GM21825 (cell line): ENCODE data around the gene CLRN3.

Experiments
- ATAC-seq: cut with Tn5 transposase; IDR thresholded peaks from one replicate; pipeline ENCODE4 v1.9.1; 2021; ENCODE audit warnings: mild to moderate bottlenecking, moderate library complexity; ENCODE audit not compliant: unreplicated experiment

The CLRN3 gene, protein sequence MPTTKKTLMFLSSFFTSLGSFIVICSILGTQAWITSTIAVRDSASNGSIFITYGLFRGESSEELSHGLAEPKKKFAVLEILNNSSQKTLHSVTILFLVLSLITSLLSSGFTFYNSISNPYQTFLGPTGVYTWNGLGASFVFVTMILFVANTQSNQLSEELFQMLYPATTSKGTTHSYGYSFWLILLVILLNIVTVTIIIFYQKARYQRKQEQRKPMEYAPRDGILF

DNA sequence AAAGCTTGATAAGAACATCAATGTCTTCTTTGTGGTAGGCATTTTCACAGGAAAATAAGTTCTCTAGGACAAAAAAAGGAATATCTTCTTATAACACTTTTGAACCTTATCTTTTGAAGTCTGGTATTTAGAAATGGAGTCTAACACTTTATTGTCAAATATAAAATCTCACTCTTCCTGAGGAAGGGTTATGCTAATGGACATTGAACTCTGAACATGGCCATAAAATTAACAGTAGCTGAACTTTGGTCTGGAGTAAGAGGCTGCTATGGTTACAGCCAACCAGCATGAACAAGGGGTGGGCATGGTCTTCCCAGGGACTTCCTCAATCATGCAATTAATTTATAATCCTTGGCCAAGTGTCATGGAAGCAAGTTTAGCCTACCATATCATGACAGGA, at the start of gene CLRN3:
Gene CLRN3, minus strand, starts transcription at position 199 of the 400 bp plus-strand sequence. Its CDS starts 157 bp downstream, at position 42.
- ATAC-seq, result no peak

DNA sequence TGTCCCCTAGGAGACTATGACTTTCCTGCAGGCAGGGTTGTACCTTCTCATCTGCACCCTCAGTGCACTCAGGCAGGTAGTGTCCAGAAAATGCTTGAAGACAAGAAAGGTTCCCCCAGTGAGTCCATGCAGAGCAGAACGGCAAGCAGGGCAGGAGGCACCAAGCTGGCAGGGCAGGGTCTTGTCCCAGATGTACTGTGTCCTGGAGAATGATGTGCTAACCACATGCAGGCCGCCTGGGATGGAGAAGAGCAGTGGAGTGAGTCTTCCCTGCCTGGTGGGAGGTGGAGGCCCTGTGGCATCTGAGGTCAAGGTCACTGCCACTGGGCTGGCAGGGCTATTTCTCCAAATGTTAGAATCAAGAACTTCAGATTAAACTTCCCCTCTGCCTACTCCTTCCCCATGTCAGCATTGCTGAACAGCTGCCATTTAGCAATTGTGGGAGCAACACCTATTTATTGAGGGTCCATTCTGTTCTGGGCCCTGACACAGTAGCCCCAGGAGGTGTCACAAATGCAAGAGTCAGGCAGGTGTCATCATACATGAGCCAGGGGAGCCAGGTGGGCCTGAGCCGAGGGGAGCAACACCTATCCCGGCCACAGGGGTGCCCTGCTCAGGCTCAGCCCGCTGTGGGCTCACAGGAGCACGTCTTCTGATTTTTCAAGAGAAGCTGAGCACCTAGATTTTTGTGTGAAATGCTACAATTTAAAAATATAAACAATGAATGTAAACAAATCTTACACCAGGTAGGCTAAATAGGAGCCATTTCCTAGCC, 48.3 kb upstream of the CLRN3 start:
- ATAC-seq, result no peak

DNA sequence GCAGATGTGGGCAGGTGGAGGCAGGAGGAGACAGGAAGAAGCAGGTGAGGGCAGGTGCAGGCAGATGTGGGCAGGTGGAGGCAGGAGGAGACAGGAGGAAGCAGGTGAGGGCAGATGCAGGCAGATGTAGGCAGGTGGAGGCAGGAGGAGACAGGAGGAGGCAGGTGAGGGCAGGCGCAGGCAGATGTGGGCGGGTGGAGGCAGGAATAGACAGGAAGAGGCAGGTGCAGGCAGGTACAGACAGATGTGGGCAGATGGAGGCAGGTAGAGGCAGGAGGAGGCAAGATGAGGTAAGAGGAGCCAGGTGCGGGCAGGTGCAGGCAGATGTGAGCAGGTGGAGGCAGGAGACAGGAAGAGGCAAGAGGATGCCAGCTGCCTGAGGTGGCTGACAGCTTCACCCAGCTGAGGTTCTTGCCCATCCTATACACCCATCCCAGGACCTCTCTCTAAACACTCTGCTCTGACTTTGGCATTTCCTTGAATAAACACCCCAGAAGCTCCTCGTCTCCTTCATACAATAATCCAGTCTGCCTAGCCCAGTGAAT, 47.1 kb upstream of the CLRN3 start:
- no peak for ATAC-seq

DNA sequence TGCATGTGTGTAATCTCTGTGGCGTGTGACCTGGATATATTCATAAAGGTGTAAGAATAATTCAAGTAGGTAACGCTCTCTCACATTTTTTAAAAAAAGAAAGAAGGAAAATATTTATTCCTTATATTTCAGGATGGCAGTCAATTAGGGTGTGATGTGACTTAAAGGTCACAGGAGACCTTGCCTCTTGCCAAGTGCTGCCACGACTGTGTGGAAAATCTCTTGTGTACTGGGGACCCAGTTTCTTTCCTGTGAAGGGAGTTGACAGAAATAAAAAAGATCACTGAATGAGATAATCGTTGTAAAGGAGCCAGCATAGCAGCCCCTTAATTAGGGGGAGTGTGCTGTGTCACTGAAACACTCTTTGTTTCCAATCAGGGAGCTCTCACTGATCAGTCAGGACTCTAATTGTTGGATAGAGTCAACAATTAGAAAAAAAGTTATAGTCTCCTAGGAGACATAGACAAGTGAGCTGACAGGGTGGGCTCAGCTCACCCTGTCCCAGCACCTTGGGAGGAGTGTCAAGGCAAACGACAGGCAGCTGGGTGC, 45.2 kb upstream of the CLRN3 start:
- no peak for ATAC-seq

DNA sequence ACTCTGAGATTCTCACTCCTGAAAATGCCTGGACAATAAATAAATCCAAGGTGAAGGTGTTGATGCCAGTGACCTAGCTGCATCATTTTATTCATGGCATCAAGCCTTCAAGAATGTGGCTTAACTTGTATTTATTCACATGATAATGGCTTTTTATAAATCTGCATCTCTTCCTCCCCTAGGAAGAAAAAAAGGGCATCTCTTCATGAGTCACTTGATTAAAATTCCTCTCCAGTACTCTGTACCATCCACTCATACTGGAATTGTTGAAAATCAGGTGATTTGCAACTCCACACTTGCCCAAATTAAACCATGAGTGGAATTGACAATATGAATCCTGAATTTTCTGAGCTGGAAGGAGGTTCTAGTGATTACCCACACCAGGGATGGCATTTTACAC, 44.3 kb upstream of the CLRN3 start:
- no peak for ATAC-seq

DNA sequence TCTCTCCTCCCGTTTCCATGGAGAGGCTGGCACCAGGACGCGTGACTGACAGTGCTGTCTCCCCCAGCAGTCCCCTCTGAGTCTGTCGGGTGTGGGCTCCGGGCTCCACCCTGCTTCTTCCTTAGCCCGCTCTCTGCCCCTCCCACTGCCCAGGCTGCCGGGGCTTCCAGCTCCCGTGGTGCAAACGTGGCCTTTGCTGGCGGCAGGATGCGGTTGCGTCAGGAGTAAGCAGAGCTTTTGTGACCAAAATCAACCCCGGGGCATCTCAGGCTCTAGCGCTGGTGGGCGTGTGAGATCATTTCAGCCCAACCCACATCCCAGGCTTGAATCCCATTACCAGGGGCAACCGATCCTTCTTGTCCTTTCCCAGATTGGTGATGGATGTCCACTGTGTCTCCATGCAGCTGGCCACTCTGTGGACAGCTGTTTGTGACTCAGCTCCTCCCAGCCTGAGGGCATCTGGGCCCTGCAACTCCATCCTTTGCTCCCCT, 42.4 kb upstream of the CLRN3 start:
- ATAC-seq, result no peak

DNA sequence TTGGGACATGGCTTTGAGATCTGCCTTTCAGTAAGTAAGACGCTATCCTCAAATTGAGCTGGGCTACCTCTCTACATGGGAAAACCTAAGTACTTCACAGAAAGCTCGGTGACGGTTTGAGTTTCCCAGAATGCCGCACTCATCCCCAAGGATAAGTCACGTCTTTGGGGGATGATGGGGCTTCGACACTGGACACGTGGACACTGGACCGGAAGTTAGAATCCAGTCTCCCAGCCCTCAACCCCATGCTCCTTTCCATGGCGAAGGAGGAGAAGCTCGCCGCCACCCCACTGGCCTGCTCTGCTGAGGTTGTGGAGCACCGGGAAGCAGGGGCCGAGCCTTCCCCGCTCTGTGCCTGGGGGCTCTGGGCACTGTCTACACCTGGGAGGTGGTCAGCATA, 41.6 kb upstream of the CLRN3 start:
- ATAC-seq, result no peak

DNA sequence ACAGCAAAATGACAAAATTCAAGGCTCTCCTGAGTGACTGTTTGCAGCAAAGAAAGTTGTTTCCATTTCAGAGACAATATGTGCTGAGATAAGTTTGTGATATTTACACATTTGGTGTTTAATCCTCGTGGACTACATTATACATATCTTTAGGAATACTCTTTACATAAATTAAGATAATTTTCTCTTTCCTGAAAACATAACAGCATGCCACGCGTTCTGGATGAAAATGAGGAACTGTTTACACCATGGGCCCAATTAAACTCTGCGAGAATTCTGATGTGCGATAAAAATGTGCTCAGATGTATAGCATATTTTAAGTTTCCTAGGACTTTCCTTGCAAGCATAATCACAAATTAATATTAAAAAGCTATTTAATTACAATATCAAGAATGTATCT, 40.5 kb upstream of the CLRN3 start:
- ATAC-seq, result no peak

DNA sequence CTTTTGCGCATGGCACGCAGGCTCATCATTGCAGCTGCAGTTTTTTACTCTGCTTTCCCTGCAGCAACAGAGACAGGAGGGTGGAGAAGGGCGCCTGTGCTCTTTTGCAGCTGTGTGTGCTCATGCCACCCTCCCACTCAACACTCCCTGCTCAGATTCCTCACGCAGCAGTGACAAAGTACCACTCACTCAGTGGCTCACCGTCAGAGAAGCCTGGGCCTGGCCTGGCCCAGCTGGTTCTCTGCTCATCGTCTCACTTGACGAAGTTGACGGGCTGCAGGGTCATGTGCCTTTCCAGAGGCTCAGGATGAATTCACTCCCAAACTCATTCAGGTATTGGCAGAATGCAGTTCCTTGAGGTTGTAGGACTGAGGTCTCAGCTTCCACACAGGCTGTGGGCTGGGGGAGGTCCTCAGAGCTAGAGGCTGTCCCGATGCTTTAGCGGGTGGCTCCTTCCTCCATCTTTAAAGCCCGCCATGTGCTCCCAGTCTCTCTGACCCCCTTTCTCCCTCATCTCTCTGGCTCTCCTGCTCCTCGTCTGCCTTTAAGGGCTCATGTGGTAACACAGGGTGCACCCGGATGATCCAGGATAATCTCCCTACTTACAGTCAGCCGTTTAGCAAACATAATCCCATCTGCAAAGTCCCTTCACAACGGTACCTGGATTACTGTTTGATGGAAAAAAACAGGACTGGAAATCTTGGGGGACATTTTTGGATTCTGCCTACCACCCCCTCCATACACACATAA, 40.0 kb upstream of the CLRN3 start:
- ATAC-seq, result no peak

DNA sequence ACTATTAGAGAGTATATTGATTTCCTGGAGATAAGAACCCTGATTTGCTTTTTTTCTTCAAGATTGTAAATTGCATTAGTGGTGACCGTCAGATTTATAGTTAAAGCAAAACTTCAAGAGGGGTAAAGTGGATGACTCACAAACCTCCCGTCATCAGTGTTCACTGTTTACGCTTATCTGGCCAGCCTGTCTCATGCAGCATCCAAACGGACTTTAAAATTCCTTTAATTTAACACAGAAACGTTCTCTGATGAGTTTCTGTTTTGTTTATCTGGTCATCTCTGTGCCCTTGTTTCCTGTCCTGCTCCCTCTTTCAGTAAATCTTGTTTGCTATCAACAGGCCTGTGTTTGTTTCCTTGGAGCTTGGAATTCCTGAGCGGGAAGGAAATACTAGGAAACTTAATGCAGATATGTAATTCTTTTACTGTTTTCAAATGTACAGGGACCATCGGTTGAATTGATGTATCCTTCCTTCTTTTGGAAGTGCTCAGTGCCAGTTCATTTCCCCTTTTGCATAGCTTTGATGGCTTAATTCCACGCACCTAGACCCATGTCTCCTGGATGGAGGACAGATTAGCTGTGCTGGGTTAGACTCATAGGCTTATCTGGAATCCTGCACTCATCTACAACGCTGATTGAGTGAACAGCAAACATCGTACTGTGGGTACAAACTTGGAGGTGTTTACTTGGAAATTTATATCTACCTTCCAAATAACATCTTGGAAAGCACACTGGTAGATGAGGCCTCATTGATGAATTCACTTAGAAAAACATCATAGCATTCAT, 35.5 kb upstream of the CLRN3 start:
- no peak for ATAC-seq

DNA sequence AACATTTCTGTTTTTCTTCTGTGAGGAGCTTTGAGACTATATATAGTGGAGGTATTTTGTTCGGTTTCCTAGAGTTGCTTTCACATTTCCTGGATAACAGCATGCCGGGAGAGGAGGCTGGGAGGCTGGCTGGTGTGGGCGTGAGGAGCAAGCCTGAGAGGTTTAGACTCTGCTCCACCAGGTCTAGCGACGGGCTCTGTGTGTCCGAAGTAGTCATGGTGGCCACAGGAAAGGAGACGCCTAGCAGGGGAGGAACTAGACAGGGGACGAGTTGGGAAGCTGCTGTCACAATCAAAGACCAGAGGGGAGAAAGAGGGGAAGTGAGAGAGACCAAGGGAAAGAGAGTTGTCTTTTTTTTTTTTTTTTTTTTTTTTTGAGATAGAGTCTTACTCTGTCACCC, 33.7 kb upstream of the CLRN3 start:
- ATAC-seq, result no peak

DNA sequence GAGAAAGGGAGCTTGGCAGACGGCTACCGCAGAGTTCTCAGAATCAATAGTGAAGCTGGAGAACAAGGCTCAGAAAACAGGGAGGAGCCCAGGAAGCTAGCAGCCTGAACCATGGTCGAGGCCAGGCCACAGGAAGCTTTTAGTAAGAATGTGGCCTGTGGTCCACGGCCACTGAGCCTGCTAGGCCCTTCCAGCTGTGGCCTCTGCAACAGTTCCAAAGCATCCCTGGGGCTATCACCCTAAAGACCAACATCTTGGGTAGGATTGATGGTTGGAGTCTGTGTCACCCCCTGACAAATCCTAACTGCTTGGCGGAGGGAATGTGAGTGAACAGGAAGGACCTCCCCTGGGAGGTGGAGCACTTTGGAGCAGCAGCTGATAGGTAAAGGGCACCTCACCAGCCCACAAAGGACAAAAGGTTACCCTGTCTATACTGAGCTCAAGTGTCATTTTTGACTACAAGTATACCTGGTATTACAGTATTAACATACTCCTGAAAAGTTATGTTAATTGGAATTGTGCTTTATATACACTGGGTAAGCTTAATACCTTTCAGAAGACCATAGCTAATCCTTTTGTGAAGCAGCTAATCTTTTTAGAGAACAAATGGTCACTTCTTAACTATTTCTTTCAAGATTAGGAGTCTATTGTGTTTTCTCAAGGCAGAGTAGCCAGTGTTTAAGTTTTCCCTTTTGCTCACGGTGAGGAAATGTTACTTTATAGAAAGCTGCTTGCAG, 32.9 kb upstream of the CLRN3 start:
- ATAC-seq, result no peak

DNA sequence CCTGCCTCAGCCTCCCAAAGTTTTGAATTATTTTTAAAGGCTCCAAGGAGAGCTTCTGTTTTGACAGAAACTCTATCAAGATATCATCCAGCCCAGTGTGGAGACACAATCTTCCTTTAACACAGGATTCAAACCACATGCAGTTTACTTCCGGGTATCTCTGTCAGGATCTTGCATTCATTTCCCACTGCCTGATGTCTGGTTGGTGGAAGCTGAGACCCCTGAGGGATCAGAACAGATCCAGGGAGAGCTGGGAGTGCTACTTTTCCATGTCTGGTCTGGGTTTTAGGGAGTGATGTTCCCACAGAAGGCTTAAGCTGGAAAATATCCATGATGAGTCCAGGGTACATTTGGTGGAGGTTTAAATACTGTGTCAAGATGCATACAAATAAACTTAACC, 30.9 kb upstream of the CLRN3 start:
- no peak for ATAC-seq

DNA sequence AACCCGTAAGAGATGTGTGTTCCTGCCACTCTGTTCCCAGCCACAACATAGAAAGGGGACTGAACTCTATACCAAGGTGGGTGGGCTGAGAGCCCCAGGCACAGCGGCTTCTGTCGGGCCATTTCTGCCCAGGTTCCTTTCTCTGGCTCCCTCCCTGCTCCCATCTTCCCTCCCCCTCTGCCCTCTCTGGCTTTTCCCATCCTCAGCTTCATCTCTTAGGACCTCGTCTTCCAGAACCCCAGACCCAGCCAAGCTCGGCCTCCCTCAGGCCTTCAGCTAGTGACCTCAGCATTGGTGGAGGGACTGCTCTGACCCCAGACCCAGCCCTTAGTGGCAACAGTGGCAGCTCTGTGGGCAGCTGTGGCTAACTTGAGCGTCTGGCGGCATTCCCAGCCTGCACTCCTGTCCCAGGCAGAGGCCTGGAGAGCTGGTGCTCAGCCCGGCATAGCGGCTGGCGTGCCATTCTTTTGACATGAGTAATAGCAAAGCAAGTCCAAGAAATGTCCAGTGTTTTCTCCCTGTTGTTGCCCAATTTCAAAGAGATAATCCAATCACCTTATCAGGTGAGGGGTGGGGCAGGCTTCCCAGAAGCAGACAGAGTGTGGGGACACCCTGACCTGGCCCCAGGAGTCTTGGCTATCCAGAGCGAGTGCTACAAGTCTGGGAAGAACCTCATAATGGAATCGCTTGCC, 30.1 kb upstream of the CLRN3 start:
- no peak for ATAC-seq

DNA sequence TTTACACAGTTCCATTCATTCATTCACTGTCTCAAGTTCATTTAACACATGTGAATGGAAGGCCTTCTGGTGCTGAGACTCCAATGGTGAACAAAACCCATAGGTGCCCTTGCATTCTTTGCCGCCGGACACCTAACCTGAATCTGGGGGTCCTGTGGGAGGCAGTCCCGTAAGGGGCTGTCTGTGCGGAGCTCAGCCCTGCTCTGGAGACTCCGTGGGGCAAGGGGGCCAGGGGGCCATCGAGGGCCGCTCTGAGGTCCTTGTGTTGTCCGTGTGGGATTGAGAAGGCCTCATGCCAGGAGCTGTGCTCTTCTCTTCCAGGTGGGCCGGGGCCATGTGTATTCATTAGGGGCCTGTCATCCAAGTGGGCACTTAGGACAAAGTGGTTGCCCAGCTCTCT, 29.5 kb upstream of the CLRN3 start:
- ATAC-seq, result no peak

DNA sequence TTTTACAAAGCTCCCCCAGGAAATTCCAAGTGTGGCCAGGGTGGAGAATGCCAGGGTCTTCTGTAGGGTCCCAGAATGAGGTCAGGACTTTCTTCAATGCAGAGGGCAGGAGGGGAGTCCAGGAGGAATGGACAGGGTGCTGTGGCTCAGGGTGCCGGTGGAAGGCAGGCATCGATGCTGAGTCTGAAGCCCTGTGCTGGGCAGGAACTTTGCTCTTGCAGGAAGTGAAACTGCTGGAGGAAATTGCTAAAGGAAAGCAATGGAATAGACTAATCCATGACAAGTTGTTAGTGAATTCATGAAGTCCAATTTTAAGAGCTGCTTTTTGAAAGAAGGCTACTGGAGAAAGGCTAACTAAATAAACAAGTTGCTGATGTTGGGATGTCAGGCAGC, 29.0 kb upstream of the CLRN3 start:
- ATAC-seq, result no peak

DNA sequence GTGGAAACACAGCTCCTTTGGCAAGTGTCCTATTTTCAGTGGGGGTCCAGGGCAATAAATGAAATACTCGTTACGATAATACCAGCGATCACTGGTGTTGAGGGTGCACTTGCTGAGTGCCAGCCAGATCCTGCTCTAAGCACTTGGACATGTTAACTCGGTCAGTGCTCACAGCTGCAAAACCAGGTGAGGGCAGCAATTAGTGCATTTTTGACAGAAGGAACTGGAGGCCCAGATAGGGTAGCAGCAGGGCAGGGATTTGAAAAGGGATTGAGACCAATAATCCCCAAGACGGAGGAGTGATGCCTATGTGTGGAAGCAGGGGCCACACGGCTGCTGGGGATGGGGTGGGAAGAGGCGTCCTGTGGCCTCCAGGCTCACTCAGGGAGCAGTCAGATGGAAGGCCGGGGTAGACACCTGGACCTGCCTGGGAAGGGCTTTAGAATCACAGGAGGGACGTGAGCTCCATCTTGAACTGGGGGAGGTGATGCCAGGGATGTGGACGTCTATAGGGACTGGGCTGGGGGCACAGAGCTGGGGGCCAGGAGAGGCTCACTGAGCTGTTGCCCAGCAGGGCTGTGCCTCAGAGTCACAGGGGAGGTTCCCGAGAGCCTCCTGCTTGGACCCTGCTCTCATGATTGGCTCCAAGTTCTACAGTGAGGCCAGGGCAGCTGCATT, 28.5 kb upstream of the CLRN3 start:
- no peak for ATAC-seq

DNA sequence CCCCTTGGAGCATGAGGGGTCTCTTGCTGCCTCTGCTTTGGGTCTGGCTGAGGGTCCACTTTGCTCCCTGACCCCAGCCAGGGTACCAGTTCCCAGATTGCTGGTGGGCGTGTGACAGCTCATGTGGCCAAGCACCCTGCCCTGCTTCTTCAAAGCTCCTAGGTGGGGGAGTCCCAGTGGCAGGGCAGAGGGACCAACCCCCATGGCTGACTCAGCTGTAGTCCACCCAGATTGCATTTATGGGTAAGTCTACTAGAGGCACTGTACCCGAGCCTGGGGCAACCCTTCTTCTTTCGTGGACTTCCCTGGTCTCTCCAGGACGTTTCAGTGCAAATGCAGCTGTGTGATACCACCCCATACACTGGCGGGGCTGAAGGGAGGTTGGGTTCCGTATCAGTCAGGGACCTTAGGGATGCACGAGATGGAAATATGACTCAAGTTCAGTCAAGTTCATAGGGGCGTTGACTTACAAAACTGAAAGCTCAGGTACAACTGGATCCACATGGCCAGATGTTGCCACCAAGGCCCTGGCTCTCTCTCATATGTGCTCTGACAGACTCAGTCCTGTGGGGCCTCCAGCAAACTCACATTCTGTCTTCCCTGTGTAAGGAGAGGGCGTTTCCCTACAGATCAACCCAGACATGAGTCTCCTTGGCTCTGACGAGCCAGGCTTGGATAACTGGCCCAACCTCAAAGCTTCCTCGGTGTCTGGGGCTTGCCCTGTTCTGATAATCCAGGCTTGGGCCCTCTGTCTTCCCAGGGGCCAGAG, 27.7 kb upstream of the CLRN3 start:
- no peak for ATAC-seq
